ENCODE results near the gene ABCC8.

Gene ABCC8
- 0 to 0.26 reads per million in 2 donors for total RNA-seq

GRCh38 chr11:17476317-17477083 lies at the start of gene ABCC8:
ABCC8 (minus strand) TSS chr11:17476845; CDS start chr11:17476776, 69 bp downstream.
- no peak for DNase-seq

GRCh38 chr11:17526326-17526725 lies 49.7 kb upstream of the ABCC8 start:
- DNase-seq: no peak

- no peak for DNase-seq
These were observed 48.9 kb upstream of the ABCC8 start for GRCh38 chr11:17525570-17525969.

- DNase-seq: no peak
These were observed 47.6 kb upstream of the ABCC8 start for GRCh38 chr11:17524221-17524620.

- DNase-seq: no peak
These were observed 46.0 kb upstream of the ABCC8 start for GRCh38 chr11:17522655-17523054.

- no peak for DNase-seq
These were observed 44.7 kb upstream of the ABCC8 start for GRCh38 chr11:17521106-17521900.

GRCh38 chr11:17519061-17519885 lies 42.6 kb upstream of the ABCC8 start:
- DNase-seq: no peak

- no peak for DNase-seq
These were observed 41.7 kb upstream of the ABCC8 start for GRCh38 chr11:17518366-17518765.

- DNase-seq: no peak
These were observed 40.5 kb upstream of the ABCC8 start for GRCh38 chr11:17517186-17517585.

- DNase-seq: no peak
These were observed 40.0 kb upstream of the ABCC8 start for GRCh38 chr11:17516551-17517150.

GRCh38 chr11:17515443-17516176 lies 39.0 kb upstream of the ABCC8 start:
- no peak for DNase-seq

GRCh38 chr11:17514476-17514875 lies 37.8 kb upstream of the ABCC8 start:
- no peak for DNase-seq

- no peak for DNase-seq
These were observed 37.2 kb upstream of the ABCC8 start for GRCh38 chr11:17513853-17514252.

- DNase-seq: no peak
These were observed 35.5 kb upstream of the ABCC8 start for GRCh38 chr11:17512101-17512500.

GRCh38 chr11:17511571-17511970 lies 34.9 kb upstream of the ABCC8 start:
- DNase-seq: no peak

GRCh38 chr11:17510507-17511206 lies 34.0 kb upstream of the ABCC8 start:
- DNase-seq: no peak

GRCh38 chr11:17508791-17509190 lies 32.1 kb upstream of the ABCC8 start:
- DNase-seq: no peak

- DNase-seq: no peak
These were observed 31.7 kb upstream of the ABCC8 start for GRCh38 chr11:17508306-17508705.

- DNase-seq: no peak
These were observed 31.1 kb upstream of the ABCC8 start for GRCh38 chr11:17507773-17508172.

GRCh38 chr11:17506942-17507341 lies 30.3 kb upstream of the ABCC8 start:
- DNase-seq: no peak

GRCh38 chr11:17506314-17506713 lies 29.7 kb upstream of the ABCC8 start:
- DNase-seq: no peak
